HG02943 (cell line): ENCODE measurements around the gene C3orf20.

Experiments used
- ATAC-seq: cut with Tn5 transposase; IDR thresholded peaks from one replicate; pipeline ENCODE4 v1.9.1; 2021; ENCODE audit warnings: mild to moderate bottlenecking, low read depth, moderate library complexity; ENCODE audit not compliant: unreplicated experiment

The C3orf20 gene

GRCh38 chr3:14674841-14675240 lies at the start of gene C3orf20:
C3orf20 (plus strand) TSS chr3:14675141; CDS start chr3:14682714, 7,573 bp downstream.
- no peak for ATAC-seq

DNA sequence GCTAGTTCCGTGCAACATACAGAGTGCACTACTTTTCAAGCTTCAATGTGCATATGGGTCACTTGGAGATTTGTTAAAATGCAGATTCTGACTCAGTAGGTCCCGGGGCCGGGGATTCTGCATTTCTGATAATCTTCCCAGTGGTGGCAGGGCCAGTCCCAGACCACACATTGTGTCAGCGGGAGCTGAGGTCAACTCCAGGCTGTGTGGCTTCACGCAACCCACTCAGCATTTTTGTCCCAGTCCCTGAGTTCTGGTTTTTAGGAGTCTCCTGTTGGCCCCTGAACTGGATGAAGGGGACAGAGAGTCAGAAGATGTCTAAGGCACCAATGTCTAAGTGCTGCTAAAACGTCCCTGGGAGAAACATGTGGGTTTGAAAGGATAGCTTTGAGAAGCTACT lies 49.5 kb upstream of the C3orf20 start:
- ATAC-seq, result no peak

DNA sequence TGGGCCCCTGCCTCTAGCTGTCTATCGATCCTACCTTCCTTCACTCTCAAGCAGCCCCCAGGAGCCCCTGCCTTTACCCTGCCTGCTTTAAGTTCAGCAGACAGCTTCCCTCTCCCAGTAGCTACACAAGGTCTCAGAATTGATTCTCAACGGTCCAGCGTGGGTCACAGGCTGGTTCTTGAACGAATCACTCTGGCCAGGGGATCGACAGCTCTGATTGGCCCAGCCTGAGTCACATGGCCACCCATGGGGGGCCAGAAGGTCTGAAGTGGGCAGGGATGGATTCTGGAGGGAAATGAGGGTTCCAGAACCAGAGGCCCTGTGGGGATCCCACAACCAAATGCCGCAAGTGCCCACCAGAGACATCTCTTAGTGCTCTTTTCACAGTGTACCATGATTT lies 47.1 kb upstream of the C3orf20 start:
- ATAC-seq, result no peak

GRCh38 chr3:14628406-14628805 lies 46.5 kb upstream of the C3orf20 start:
- no peak for ATAC-seq

DNA sequence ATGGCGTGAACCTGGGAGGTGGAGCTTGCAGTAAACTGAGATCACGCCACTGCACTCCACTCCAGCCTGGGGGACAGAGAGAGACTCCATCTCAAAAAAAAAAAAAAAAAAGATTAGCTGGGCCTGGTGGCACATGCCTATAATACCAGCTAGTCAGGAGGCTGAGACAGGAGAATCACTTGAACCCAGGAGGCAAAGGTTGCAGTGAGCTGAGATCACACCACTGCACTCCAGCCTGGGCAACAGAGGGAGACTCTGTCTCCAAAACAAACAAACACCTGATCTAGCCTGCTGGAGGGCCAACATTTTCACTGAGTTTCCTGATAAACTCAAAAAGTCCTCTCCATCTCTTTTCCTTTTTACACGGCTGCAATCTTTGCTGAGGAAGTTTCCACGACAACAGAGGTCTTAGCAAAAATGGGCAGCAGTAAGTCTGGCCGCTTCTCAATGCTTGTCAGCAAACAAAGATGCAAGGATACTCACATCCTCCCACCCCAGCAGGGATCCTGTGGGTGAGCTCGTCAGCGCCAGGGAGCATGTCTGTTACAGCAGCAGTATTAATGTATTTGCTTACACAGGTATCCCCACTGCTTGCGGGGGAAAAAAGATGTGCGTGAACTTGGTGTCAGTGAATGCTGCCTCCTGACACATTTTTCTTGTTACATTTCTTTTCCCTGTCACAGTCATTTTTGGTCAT lies 44.4 kb upstream of the C3orf20 start:
- no peak for ATAC-seq

DNA sequence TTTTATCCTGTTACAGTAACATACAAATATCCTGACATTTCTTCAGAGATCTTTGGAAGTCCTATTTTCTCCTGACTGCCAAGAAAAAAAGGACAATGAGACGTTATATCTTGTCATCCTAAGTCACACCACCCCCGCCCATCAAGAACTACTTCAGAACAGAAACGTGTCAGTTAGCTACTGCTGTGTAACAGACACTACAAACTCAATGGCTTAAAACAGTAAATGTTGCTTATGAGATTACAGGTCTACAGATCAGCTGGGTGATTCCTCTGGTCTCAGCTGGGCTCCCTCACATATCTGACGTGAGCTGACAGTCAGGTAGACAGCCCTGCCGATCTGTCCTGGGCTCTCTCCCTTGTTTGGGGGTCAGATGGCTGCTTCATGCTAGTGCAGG lies 43.8 kb upstream of the C3orf20 start:
- ATAC-seq, result no peak

- ATAC-seq, result no peak
Measured at GRCh38 chr3:14631687-14632441, 43.1 kb upstream of the C3orf20 start.

GRCh38 chr3:14632442-14632930 lies 42.5 kb upstream of the C3orf20 start:
- ATAC-seq, result no peak

GRCh38 chr3:14633417-14633816 lies 41.5 kb upstream of the C3orf20 start:
- no peak for ATAC-seq

DNA sequence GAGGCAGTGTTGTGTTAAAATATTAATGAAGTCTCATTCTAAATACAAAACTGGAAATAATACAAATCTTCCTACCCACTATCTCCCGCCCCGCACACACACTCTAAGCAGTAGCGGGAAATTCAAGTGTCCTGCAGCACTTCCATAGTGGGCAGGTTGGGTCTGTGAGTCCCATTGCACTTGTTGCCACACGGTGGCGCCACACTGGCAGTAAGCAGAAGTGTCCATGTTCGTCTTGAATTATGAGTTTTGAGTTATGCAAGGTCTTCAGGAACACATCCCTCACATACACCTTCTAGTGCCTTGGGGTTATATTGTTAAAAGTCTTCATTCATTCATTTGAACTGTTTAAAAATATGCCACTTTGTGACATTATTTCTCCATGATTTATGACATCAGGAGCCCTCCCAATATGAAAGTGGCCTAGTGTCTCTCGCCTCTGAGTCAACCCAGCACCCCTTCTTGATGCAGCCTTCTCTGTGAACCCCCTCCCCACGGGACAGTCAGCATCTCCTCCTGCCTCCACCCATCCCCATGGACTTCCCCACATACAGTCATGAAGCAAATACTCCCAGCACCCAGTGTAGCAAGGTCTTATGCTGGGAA lies 41.0 kb upstream of the C3orf20 start:
- no peak for ATAC-seq

DNA sequence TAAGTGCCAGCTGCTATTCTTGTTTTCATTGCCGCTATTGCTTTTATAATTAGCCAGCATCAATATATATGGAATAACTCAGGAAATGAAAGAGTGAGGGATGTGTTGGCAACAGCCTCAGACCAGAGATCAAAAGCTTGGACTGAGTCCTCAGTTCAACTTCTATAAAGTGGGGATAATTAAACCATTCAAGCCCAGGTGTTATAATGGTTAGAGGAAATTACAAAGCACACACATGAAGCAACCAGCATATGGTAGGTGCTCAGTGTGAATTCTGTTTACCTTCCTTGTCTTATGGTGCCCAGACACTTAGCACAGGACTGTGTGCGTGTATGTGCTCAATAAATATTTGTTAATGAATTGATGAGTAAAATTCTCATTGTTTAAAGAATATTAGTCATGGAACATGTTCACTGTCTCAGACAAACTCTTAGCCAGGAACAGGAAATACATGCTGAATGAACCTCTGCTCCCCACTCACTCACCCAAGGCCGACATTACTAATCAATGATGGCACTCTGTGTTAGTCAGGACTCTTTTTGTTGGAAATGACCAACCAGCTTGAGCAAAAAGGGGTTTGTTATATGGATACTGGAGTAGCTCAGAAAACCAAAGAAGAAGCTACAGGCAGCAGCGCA lies 40.1 kb upstream of the C3orf20 start:
- no peak for ATAC-seq

DNA sequence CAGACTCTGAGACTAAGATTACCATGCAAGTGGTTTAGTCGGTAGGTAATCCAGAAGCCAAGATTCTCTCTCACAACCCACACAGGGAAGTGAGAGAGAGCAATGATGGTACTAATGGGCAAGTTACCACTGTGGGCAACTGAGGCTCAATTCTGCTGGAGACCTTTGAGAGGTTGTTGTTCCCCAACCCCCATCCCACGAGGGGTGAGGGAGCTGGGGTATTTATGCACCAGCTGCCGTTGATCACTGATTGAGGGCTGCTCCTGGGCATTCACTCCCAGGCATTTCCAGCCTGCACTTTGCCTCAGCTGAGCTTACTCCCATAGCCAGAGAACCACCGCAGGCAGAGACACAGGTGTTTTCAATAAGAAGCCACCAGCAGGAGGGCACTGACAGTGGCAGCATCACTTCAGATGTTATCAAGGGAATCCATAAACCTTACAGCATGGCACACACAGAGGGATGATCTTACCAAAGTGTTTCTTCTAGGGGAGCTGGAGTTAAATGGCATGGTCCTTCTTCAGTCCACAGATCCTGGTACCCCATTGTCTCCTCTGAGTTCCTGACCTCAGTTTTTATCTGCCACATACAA lies 38.3 kb upstream of the C3orf20 start:
- no peak for ATAC-seq

DNA sequence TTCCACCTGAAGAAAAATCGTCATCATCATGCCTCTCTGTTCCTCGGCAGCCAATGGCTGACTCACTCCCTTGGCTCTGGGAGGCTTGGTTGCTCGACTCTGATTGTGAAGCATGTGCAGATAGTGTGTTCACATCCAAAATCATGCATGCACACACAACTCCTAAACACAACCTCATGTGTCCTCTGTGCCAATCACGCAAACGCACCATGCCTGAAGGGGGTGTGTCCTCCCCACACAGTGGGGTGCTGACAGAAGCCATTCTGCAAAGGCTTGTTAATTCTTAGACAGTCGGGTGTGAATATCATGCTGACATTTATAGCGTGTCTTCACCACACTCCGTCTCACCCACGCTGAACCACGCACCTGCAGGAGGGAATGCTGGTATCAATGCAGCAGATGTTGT lies 34.8 kb upstream of the C3orf20 start:
- no peak for ATAC-seq

DNA sequence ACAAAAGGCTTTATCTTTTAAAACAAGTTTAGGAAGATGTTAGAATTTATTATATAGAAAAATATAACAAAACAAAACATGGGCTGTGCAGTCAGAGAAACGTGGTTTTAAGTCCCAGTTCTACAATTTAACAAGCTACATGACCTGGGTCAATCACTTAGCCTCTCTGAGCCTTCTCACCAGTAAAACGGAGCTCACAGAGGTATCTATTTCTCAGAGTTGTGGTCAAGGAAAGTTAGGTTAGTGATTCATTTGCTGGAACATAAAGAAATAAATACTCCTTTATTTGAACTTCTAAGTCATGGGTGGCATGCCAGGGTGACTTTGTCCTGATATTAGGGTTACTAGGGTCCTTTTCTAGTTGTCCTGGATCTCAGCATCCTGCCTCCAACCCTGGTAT lies 34.2 kb upstream of the C3orf20 start:
- ATAC-seq, result no peak

DNA sequence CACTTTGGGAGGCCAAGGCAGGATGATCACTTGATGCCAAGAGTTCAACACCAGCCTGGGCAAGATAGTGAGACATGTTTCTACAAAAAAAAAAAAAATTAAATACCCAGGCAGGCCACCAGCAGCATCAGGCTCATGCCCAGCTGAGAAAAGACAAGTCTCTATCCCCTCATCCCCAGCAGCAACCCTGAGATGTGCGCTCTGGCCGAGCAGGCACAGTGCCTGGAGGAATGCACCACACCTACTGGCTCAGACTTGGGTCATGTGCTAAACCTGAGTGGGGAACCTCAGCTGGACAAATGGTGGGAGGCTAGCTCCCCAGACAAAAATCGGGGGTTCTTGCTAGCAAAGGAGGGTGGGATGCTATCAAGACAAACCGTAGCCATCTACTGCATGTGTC lies 33.6 kb upstream of the C3orf20 start:
- ATAC-seq, result no peak

DNA sequence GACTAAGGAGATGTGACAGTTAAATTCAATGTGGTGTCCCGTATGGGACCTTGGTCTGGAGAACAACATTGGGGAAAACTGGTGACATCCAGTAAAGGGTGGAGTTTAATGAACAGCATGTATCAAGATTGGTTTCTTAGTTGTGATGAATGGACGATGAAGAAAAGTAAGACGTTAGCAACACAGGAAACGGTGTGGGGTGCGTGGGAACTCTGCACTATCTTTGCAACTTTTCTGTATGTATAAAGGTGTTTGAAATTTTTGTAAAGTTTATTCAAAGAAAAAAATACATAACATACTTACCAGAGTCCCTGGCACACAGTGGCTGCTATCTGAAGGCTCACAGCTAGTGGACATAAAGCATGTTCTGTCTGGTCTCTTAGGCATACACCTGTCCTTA lies 29.5 kb upstream of the C3orf20 start:
- ATAC-seq, result no peak

- no peak for ATAC-seq
Measured at GRCh38 chr3:14646131-14646573, 28.8 kb upstream of the C3orf20 start.

DNA sequence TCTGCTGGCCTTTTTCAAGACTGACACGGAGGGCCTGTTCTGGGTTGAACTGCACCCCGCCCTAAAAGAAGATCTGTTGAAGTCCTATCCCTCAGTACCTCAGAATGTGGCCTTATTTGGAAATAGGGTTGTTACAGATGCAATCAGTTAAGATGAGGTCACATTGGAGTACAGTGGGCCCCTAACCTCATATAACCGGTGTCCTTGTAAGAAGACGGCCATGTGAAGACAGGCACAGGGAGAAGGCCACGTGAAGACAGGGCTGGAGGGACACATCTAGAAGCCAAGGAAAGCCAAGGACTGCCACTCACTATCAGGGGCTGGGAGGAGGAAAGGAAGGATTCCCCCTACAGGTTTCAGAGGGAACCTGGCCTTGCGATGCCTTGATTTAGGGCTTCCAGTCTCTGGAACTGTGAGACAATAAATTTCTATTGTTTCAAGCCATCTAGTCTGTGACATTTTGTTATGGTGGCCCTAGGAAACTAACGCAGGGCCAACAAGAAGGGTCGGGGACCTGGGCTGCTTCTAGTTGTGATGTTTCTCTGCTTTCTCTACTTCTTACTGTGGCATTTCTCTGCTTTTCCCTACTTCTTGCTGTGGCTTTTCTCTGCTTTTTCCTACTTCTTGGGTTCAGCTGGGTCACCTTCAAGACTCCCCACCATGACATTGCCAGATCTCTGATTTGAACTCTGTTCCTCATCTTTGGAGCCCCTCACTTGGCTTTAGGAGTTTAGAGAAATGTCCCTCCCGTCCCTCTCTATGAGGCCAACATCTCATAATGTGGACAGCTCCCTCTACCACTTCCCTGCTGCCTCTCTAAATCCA lies 28.1 kb upstream of the C3orf20 start:
- no peak for ATAC-seq

DNA sequence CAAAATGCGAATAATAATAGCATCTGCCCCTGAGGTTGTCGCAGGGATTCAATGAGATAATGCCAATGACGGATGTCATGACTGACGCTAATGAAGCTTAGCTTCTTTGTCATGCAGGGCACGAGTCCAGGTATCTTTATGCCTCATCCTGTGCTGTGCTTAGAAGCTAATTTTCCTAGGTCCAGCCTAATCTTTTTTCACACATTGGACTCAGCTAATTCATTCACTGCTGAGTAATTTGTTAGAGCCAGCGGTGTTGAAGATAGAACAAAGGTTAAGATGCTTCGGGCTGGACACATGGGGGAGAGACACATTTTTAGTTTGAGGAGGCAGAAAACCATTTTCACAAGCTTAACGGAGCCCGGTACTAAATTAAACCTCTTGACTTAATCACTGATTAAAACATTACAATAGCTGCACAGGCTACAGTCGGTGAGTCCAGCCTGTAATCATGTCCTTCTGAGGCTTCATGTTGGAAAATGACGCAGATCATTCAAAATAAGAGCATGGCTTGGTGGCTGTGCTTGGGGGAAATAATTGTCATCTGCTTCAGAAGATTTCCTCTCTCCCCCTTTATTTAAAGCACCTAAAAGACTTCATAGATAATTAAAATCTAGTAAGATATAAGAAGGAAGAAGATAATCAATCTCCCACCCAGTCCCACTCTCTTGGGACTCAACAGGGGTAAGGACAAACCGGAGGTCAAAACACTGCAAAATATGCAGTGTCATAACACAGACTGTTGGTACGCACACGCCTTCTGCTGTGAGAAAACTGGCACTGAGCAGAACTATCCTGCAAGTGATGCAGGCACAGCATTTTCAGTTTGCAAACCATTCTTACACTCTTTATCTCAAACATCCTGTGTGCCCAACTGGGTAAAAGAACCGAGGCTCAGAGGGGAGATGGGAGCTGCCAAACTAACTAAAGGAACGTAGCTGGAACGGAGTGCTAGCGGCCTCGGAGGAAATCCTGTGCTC lies 26.7 kb upstream of the C3orf20 start:
- ATAC-seq, result no peak
